Fibroblast of upper back skin (primary cell): ENCODE measurements around the gene A1BG.
"Not testable (repeated sequence)": the region's sequence is repeated elsewhere in the genome, so short reads cannot be mapped to it uniquely, and the experiment has no call there.

Experiments
- DNase-seq: peaks from one replicate; pipeline ENCODE4 v3.0.0-alpha.2; 2013

The A1BG gene

GRCh38 chr19:58356766-58357480 lies 3.6 kb upstream of the A1BG start:
- peak; percentile 5 for DNase-seq

GRCh38 chr19:58355908-58356765 lies 2.8 kb upstream of the A1BG start:
- DNase-seq: peak; percentile 14

GRCh38 chr19:58355215-58355796 lies 2.0 kb upstream of the A1BG start:
- no peak for DNase-seq

GRCh38 chr19:58354478-58355030 lies 1.3 kb upstream of the A1BG start:
- DNase-seq: no peak

- DNase-seq: no peak
These were observed 605 bp upstream of the A1BG start for GRCh38 chr19:58353717-58354477.

GRCh38 chr19:58351990-58352755 lies 1.1 kb downstream of the A1BG start:
- DNase-seq: no peak

GRCh38 chr19:58351558-58351878 lies 1.8 kb downstream of the A1BG start:
- DNase-seq: no peak

GRCh38 chr19:58350871-58351557 lies 2.3 kb downstream of the A1BG start:
- no peak for DNase-seq

- no peak for DNase-seq
These were observed 3.1 kb downstream of the A1BG start for GRCh38 chr19:58350001-58350861.

- no peak for DNase-seq
These were observed 3.7 kb downstream of the A1BG start for GRCh38 chr19:58349590-58349989.

- DNase-seq: not testable (repeated sequence)
These were observed 5.2 kb downstream of the A1BG start for GRCh38 chr19:58348080-58348479.

- peak; percentile 68 for DNase-seq
These were observed 6.0 kb downstream of the A1BG start for GRCh38 chr19:58346961-58347929.

GRCh38 chr19:58345558-58345957 lies 7.7 kb downstream of the A1BG start:
- no peak for DNase-seq

- no peak for DNase-seq
These were observed 14.3 kb downstream of the A1BG start for GRCh38 chr19:58338825-58339558.

- DNase-seq: no peak
These were observed 15.0 kb downstream of the A1BG start for GRCh38 chr19:58338336-58338735.

- no peak for DNase-seq
These were observed 16.5 kb downstream of the A1BG start for GRCh38 chr19:58336820-58337219.

- DNase-seq: no peak
These were observed 17.1 kb downstream of the A1BG start for GRCh38 chr19:58336216-58336615.

GRCh38 chr19:58335630-58336029 lies 17.7 kb downstream of the A1BG start:
- DNase-seq: no peak
